Esophagus muscularis mucosa (tissue), 4 donors: ENCODE measurements around the gene HENMT1. TPM values are rescaled to one million over a fixed set of nuclear protein-coding genes. Genes with fewer than 3 reads are reported as not detected.

Source experiments
- DNase-seq: peaks from one replicate; pipeline ENCODE4 v3.0.0-alpha.2; 2017; ENCODE audit errors: extremely low spot score
- H3K27ac ChIP-seq, 4 donors: fragments of 200-600 bp; sonication (generic); replicated peaks in 1 of 4; 1 replicate in 3 of 4; 2 replicates in 1 of 4; pipeline ENCODE4 v1.5.1; 2016 to 2019; ENCODE audit warnings: mild to moderate bottlenecking in 1 of 4
- H3K27me3 ChIP-seq, 4 donors: fragments of 200-600 bp; sonication (generic); one replicate each; pipeline versions ENCODE4 v1.5.1 to v1.6.0; 2016 to 2019
- H3K36me3 ChIP-seq, 4 donors: fragments of 200-600 bp; sonication (generic); one replicate each; pipeline ENCODE4 v1.5.1; 2016 to 2019
- H3K4me1 ChIP-seq, 4 donors: fragments of 200-600 bp; sonication (generic); one replicate each; pipeline ENCODE4 v1.5.1; 2016 to 2019
- H3K4me3 ChIP-seq, 4 donors: fragments of 200-600 bp; sonication (generic); 1 replicate in 2 of 4; 2 replicates in 2 of 4; pipeline ENCODE4 v1.5.1; 2016 to 2019; ENCODE audit warnings: mild to moderate bottlenecking in 4 of 4, moderate library complexity in 1 of 4
- H3K9me3 ChIP-seq, 4 donors: fragments of 200-600 bp; sonication (generic); 1 replicate in 3 of 4; 2 replicates in 1 of 4; pipeline ENCODE4 v1.5.1; 2016 to 2019
- EP300 ChIP-seq: sonication (generic); formaldehyde crosslinking; IDR thresholded peaks from one replicate; pipeline ENCODE4 v1.6.1; 2017; ENCODE audit warnings: antibody characterized with exemption
- POLR2A ChIP-seq: fragments of 450-650 bp; IDR thresholded peaks from one replicate; pipeline ENCODE4 v1.6.1; 2017; ENCODE audit warnings: antibody characterized with exemption, moderate library complexity, mild to moderate bottlenecking, low read depth
- POLR2AphosphoS5 ChIP-seq, 2 donors: sonication (generic); formaldehyde crosslinking; IDR thresholded peaks; one replicate each; pipeline ENCODE4 v1.6.1; 2017; ENCODE audit warnings: antibody characterized with exemption in 2 of 2
- WGBS: methylation state at CpG from one replicate; pipeline ENCODE4 v1.1.5; 2018; 5-methylcytosine and 5-hydroxymethylcytosine counted together
- intact Hi-C: fragments of 100-400 bp; cut with DNase I; formaldehyde crosslinking; loops from one replicate; pipeline ENCODE4 v1.15.1; 2023
- total RNA-seq, 4 donors: library from RNA; depleted of rRNA; stranded (reverse); fragments of >200 nt; gene quantifications; one replicate each; pipeline versions ENCODE4 v1.1.0 to v1.2.1, GENCODE V29; 2016
- TF ChIP-seq, protein P1 (sequence below), 3 experiments: fragments of 200-600 bp in 2 of 3; fragments of 450-650 bp in 1 of 3; sonication (generic) in 2 of 3; IDR thresholded peaks; one replicate each; pipeline ENCODE4 v1.5.1; 2017 to 2019; ENCODE audit warnings: antibody characterized with exemption in 3 of 3, mild to moderate bottlenecking in 2 of 3, moderate library complexity in 1 of 3

Gene HENMT1
- total RNA-seq, 4 donors from 2014 or later, result 0.83 to 3.8 (median 2.3) TPM

DNA sequence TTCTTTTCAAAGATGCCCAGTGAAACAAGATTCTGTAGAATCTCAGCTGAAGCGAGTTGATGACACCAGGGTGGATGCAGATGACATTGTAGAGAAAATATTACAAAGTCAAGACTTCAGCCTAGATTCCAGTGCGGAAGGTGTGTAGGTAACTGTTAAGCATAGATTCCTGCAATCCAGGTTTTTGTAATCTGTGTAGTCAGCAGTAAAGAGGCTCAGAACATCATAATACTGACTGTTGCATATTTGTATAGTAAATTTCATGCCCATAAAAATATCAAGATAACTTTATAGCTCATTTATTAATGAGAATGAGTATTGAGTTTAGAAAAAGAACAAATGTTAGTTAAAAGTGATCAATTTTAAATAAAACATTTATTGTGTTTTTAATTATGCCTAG is 32.2 kb downstream of the HENMT1 start:
- Histone ChIP-seq H3K4me1 (peaks cover 0 to 22% (median 14%) of the 10 kb centered on the region in 4 donors), H3K4me3 (no peak overlapping the region), H3K27ac (no peak overlapping the region), H3K36me3 (peaks cover 0 to 26% (median 19%) of the 10 kb centered on the region in 4 donors), H3K27me3 (no peaks in the 10 kb centered on the region), H3K9me3 (no peaks in the 10 kb centered on the region)
- DNase-seq, result no peak
- no peak for TF ChIP-seq POLR2A
- no peak for TF ChIP-seq EP300
- TF ChIP-seq, protein P1, sequence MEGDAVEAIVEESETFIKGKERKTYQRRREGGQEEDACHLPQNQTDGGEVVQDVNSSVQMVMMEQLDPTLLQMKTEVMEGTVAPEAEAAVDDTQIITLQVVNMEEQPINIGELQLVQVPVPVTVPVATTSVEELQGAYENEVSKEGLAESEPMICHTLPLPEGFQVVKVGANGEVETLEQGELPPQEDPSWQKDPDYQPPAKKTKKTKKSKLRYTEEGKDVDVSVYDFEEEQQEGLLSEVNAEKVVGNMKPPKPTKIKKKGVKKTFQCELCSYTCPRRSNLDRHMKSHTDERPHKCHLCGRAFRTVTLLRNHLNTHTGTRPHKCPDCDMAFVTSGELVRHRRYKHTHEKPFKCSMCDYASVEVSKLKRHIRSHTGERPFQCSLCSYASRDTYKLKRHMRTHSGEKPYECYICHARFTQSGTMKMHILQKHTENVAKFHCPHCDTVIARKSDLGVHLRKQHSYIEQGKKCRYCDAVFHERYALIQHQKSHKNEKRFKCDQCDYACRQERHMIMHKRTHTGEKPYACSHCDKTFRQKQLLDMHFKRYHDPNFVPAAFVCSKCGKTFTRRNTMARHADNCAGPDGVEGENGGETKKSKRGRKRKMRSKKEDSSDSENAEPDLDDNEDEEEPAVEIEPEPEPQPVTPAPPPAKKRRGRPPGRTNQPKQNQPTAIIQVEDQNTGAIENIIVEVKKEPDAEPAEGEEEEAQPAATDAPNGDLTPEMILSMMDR (IDR thresholded peaks at IDR 0.05), result no peak
- TF ChIP-seq POLR2AphosphoS5 (IDR thresholded peaks at IDR 0.05), result no peak
- WGBS, result 98% methylated on average over 2 of the region's 2 CpGs
- intact Hi-C loops, result no loop called here

DNA sequence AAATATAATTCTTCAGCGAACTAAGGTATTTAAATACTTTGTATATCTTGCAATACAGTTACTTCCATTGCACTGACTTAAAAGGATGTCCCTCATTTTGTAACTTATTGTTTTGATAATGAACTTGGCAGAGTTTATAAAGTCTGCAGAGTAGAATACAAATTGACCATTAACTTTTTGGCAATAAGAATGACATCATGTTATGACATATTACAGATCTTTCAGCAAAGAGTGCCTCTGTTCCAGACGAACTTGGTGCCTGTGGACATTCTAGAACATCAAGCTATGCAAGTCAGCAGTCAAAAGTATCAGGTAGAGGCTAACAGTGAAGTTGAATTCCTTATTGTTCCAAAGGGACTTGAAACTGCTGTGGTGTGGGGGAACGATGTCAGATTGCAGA is 32.9 kb downstream of the HENMT1 start:
- TF ChIP-seq POLR2A (no peak), POLR2AphosphoS5 (IDR thresholded peaks at IDR 0.05) (no peak), EP300 (no peak)
- TF ChIP-seq, protein P1 (IDR thresholded peaks at IDR 0.05), result no peak
- 47% methylated on average over 3 of the region's 3 CpGs for WGBS
- H3K4me3 ChIP-seq, result no peak overlapping the region
- H3K4me1 ChIP-seq, result peaks cover 0 to 22% (median 14%) of the 10 kb centered on the region in 4 donors
- peaks cover 0 to 26% (median 14%) of the 10 kb centered on the region in 4 donors for H3K36me3 ChIP-seq
- DNase-seq, result no peak
- intact Hi-C loops, result no loop called here
- no peak overlapping the region for H3K27ac ChIP-seq
- no peaks in the 10 kb centered on the region for H3K9me3 ChIP-seq
- H3K27me3 ChIP-seq, result no peaks in the 10 kb centered on the region

DNA sequence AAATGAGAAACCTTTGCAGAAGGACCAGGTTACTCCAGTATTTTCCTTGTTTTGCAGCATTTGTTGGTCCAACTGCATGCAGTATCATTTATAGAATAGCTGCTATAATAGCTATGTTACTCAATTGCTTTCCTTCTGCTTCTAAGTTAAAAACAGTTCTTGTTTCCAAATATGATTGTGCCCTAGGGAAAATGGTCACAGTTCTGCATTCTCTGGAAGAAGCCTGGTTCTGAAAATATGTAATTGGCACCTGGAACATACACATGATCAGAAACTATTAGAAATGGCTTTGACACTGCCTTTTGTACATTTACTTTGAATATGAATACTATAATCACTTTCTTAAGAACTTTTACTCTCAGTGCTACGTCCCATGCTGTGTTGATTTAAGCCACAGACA is 33.6 kb downstream of the HENMT1 start:
- DNase-seq, result no peak
- no peaks in the 10 kb centered on the region for H3K9me3 ChIP-seq
- H3K4me3 ChIP-seq, result no peak overlapping the region
- intact Hi-C loops, result no loop called here
- WGBS, result 68% methylated on average over 1 of the region's 1 CpG
- H3K27me3 ChIP-seq, result no peaks in the 10 kb centered on the region
- peaks cover 0 to 22% (median 14%) of the 10 kb centered on the region in 4 donors for H3K4me1 ChIP-seq
- peaks cover 0 to 26% (median 14%) of the 10 kb centered on the region in 4 donors for H3K36me3 ChIP-seq
- TF ChIP-seq POLR2AphosphoS5 (IDR thresholded peaks at IDR 0.05), result no peak
- no peak for TF ChIP-seq POLR2A
- no peak for TF ChIP-seq EP300
- TF ChIP-seq, protein P1 (IDR thresholded peaks at IDR 0.05), result no peak
- H3K27ac ChIP-seq, result no peak overlapping the region

DNA sequence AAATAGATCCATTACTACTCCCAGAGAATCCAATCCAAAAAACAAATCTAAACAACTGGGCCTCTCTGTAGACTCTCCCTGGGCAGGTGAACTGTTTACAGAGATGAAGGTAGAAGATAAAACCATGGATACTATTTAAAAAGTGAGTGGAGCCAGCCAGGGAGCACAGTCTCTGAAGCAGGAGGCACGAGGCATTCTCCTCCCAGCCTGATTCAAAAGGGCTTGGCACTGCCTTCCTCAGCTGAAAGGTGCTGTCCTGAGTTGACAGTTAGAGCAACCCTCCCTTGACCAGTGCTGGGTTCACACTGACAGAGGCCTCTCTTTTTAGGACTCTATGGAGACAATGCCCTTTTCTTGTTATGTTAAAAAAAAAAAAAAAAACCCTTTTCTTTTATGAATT is 36.8 kb downstream of the HENMT1 start:
- H3K4me3 ChIP-seq, result no peak overlapping the region
- 40% methylated on average over 1 of the region's 1 CpG for WGBS
- H3K4me1 ChIP-seq, result peaks cover 0 to 33% (median 19%) of the 10 kb centered on the region in 4 donors
- no peaks in the 10 kb centered on the region for H3K9me3 ChIP-seq
- intact Hi-C loops, result no loop called here
- DNase-seq, result no peak
- peaks cover 0 to 3% (median 0%) of the 10 kb centered on the region in 4 donors for H3K36me3 ChIP-seq
- no peaks in the 10 kb centered on the region for H3K27me3 ChIP-seq
- H3K27ac ChIP-seq, result no peak overlapping the region
- TF ChIP-seq POLR2A (no peak), POLR2AphosphoS5 (IDR thresholded peaks at IDR 0.05) (no peak), EP300 (no peak)
- TF ChIP-seq, protein P1 (IDR thresholded peaks at IDR 0.05), result no peak

DNA sequence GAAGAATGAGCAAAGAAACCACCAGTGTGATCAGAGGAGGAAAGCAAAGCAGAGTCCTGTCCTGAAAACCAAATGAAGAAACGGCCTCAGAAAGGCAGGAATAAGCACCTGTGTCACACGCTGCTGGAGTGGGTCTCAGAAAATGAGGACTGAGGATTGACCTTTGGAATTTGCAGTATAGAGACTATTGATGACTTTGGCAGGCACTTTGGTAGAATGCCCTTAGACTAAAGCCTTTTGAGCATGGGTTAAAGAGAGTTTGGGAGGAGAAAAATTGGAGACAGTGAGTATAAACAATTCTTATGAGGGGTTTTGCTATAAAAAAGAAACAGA is 43.2 kb downstream of the HENMT1 start:
- H3K27ac ChIP-seq, result no peak overlapping the region
- H3K36me3 ChIP-seq, result peaks cover 0 to 14% (median 2%) of the 10 kb centered on the region in 4 donors
- peaks cover 0 to 11% (median 5%) of the 10 kb centered on the region in 4 donors for H3K4me1 ChIP-seq
- intact Hi-C loops, result no loop called here
- no peaks in the 10 kb centered on the region for H3K27me3 ChIP-seq
- TF ChIP-seq EP300, result no peak
- TF ChIP-seq POLR2AphosphoS5 (IDR thresholded peaks at IDR 0.05), result no peak
- TF ChIP-seq, protein P1 (IDR thresholded peaks at IDR 0.05), result no peak
- no peak for TF ChIP-seq POLR2A
- 98% methylated on average over 2 of the region's 2 CpGs for WGBS
- H3K4me3 ChIP-seq, result no peak overlapping the region
- DNase-seq, result no peak
- H3K9me3 ChIP-seq, result no peaks in the 10 kb centered on the region
